Measurements from ENCODE around the gene VPS37B.
A peak's percentile ranks its signal among the peaks of the same experiment; 100 is the strongest.
"Not testable (repeated sequence)": the region's sequence is repeated elsewhere in the genome, so short reads cannot be mapped to it uniquely, and the experiment has no call there.

The VPS37B gene

DNA sequence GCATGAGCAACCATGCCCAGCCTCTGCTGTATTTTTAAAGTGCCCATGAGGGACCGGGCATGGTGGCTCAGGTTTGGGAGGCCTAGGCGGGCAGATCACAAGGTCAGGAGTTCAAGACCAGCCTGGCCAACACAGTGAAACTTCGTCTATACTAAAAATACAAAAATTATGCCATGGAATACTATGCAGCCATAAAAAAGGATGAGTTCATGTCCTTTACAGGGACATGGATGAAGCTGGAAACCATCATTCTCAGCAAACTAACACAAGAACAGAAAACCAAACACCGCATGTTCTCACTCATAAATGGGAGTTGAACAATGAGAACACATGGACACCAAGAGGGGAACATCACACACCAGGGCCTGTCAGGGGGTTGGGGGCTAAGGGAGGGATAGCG lies 9.3 kb upstream of the VPS37B start:
- DNase-seq: not testable (repeated sequence)

DNA sequence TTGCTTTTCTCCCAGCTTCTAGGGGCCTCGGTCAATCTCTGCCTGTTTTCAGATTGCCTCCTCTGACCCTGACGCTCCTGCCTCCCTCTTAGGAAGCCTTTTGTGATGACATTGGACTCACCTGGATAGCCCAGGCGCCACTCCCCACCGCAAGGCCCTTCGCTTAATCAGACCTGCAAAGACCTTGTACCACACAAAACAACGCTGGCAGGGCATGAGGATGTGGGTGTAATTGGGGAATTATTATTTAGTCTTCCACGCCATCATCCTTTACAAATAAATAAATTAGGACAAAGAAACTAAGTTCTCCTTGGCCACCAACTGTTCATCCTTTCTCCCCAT lies 7.7 kb upstream of the VPS37B start:
- no peak for DNase-seq

- no peak for DNase-seq
Measured at GRCh38 chr12:122902854-122903692, 7.1 kb upstream of the VPS37B start.

- no peak for DNase-seq
Measured at GRCh38 chr12:122899887-122900286, 4.0 kb upstream of the VPS37B start.

- DNase-seq: no peak
Measured at GRCh38 chr12:122896662-122897061, 738 bp upstream of the VPS37B start.

DNA sequence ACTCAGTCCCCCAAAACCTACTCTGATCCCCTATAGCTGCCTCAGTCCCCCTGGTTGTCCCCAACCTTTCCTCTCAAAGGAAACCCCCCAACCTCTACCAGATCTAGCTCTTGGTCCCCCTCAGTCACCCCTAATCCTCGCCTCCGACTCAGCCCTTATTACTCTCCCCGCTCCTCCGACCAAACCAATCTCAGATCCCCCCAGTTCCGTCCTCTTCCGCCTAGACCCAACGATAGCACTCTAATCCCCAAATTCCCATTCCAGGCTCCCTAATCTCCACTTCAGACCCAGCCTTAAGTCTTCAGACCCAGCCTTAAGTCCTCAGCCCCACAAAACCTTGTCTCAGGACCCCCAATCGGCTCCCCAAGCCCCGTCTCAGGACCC lies 612 bp downstream of the VPS37B start:
- no peak for DNase-seq

GRCh38 chr12:122894193-122895121 lies 1.5 kb downstream of the VPS37B start:
- peak; percentile 38 for DNase-seq

GRCh38 chr12:122893208-122894153 lies 2.4 kb downstream of the VPS37B start:
- no peak for DNase-seq

DNA sequence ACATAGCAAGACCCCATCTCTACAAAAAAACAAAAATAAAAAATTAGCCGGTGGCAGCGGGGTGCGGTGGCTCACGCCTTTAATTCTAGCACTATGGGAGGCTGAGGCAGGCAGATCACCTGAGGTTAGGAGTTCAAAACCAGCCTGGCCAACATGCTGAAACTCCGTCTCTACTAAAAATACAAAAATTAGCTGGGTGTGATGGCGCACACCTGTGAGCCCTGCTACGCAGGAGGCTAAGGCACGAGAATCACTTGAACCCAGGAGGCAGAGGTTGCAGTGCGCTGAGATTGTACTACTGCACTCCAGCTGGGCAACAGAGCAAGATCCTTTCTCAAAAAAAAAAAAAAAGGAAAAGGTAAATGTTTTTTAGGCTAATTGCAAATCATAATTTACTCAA lies 3.2 kb downstream of the VPS37B start:
- DNase-seq: not testable (repeated sequence)

DNA sequence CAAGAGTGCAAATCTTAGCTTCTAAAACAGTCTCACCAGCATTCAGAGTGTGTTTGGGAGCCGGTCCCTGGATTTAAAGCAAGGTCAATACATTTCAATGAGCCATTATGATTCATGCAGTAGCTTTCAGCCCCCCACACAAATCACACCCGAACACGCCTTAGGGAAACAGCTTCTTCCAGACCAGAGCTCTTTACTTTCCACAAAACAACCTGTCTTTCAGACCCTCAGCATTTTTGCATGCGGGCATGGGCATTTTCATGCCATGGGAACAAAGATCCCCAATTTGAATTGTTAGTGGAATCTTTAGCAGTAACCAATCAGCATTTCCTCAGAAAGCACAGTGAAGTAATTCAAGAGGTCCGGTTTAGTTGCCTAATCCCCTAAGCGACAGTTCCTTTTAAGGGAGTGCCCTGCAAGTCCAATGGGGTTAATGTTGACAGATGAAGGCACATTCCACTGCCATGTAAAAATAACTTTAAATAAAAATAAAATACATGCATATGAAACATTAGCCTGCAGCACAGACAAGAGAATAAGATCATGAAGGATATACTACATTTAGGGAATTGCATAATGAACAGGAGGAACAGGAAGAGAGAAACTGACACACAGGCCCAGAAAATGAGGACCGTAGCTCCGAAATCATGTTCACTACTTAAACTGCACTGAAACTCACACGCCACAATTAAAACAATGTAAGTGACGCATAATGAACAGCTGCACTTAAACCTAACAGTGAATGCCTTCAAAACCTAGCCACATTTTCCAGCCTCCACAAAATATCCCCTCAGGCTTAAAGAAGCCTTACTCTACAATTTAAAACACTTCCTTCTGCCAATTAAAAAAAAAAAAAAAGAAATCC lies 4.0 kb downstream of the VPS37B start:
- no peak for DNase-seq

DNA sequence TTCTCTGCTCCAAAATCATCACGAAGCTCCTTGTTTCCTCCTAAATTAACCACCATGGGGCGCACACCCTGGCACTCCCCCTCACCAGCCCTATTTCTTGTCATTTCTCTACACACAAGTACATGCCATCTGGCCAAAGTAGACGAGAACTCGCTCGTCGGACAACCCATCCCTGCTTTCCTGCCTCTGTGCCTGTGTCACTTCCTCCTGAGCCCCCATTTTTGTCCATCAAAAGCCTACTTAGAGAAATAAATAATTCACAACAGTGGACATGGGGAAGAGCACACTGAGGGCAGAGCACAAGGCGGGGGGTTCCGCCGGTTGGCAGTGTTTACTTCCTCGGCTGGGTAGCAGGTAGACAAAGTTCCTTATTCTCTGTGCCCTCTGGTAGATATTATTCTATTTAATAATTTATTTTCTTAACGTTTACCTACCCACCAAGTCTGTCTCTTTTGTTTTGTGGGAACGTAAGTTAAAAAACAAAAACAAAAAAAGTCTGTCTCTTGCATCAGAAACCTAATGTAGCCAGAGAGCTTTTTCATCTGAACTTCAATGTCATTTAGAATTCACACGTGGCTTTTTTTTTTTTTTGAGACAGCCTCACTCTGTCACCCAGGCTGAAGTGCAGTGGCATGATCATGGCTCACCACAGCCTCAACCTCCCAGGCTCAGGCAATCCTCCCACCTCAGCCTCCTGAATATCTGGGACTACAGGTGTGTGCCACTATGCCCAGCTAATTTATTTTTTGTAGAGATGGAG lies 6.0 kb downstream of the VPS37B start:
- DNase-seq: no peak

DNA sequence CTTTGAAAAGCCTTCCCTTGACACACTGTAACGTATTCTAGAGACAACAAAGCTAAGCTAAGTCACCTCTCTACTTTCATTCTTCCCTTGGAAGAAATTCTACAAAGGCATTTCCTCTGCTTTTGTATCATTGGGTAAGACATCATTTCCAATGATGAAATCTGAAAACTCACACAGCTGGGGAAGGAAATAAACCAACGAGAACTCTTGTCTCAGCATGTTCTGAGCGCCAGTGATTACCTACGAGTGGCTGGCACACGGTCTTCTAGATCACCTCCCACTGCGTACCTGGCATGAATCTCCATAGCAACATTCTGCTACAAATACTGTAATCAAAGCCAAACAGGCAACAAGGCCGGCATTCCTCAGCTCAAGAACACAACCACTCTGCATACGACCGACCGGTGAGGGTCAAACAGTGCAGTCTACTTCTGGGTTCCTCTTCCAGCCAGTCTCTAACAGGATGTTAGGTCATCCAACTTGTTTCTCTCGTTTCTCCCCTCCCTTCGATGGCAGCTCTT lies 7.6 kb downstream of the VPS37B start:
- DNase-seq: no peak

DNA sequence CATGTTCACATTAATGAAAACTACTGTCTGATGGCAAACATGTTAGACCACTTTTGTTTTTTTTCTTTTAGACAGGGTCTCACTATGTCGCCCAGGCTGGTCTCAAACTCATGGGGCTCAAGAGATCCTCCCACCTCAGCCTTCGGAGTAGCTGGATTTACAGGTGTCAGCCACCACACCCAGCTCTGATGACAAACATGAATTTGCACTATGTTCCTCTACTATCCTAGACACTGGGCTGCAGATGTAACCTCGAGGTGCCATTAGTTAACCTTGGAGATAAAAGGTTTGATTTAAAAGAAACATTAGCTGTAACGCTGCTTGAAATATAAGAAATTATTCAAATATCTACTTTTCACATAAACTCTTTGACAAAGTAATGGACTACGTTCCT lies 8.1 kb downstream of the VPS37B start:
- DNase-seq: no peak

- DNase-seq: no peak
Measured at GRCh38 chr12:122886851-122887818, 8.8 kb downstream of the VPS37B start.

DNA sequence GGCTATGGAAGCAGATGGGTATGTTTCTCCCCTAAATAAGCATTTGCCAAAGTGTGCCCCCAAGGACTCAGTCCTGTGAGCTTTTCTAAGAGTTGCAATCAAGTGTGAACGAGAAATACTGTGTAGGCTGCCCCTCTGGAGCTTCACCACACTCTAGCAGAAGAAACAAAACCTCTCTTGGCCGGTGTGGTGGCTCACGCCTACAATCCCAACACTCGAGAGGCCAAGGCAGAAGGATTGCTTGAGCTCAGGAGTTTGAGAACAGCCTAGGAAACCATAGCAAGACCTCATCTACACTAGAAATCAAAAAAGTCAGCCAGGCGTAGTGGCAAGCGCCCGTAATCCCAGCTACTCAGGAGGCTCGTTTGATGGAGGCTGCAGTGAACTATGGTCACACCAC lies 9.8 kb downstream of the VPS37B start:
- no peak for DNase-seq

- DNase-seq: no peak
Measured at GRCh38 chr12:122884860-122885259, 11.1 kb downstream of the VPS37B start.

DNA sequence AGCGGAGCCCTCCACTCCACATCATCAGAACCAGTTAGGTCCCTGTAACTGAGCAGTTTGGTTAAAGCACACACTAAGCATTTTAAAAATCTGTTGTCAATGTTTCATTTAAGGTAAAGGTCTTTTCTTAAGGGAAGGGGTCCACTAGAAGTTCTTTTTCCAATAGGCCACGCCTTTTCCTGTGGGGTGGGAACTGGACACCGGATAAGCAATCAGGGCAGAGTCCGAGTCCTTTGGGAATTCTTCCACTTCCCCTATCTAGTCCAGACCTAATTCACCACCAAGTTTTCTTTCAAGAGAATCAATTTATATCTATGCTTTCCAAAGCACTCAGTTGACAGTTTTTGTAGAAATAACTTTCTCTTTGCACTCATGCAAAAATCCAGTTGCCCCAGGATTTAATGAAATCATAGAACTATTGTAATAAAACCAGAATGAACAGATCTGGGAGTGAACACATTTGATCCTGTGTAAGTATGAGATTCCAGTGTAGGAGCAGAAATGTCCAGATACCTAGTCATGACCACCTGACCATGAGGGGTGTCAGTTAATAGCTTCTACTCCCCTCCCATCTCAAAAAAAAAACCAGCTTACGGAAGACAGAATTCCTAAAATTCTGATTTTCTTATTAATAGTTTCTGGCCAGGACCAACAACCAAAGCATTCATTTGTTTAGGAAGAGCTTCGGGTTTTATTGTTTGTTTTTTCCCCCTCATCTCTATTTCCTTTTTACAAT lies 11.7 kb downstream of the VPS37B start:
- no peak for DNase-seq

- no peak for DNase-seq
Measured at GRCh38 chr12:122882908-122883558, 12.9 kb downstream of the VPS37B start.
